CD1c-positive myeloid dendritic cell (primary cell): Measurements from ENCODE around the gene ARID5A.
"Not testable (repeated sequence)": the region's sequence is repeated elsewhere in the genome, so short reads cannot be mapped to it uniquely, and the experiment has no call there.

Source experiments
- DNase-seq: peaks from one replicate; pipeline ENCODE4 v3.0.0-alpha.2; 2016; ENCODE audit errors: extremely low spot score

The ARID5A gene

DNA sequence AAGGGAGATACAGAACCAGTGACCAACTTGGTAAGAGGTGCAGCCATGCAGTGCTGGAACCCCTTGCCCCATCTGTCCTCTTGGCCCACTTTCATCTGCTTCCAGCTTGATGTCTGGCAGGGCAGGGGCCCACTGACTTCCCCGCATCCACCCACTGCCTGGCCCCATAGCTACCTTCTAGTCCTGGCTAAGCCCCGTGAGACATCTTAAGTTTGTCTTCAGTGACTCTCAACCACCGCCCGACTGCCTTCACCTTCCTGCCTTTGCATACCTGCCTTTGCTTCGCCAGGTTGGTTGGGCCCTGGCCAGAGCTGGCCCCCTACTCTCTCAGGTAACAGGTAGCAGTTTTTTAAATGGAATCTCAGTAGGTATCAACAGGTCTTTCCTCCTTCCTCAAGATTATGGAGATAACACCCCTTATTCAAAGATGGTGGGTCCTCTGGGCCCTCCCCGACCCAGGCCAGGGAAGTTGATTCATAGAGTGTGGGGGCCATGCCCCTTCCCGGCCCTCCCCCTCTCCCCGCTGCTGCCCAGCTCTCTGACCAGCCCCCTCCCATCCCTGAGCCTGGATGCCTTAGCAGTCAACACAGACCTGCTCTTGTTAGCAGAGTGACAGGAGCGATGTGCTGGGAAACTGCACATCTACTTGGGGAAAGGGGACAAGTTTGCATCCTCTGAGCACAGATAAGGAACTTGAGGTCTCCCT, 2.8 kb downstream of the ARID5A start:
- no peak for DNase-seq

DNA sequence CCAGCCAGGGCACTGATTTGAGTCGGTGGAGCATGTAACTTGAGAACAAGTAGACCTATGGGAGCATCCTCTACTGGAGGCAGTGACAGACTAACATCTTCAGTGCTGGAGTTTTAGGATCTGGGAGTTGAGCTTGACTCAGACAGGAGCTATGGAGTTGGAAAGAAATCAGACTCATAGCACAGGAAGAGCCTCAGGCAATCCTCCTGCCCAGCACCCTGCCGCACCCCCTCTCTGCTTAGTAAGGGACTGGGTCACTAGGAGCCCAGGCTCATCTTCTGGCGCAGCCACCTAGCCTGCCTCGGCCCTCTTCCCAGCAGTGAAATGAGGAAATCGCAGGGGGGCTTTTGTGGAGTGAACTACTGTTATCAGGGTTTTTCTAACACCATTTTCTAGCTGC, 3.6 kb downstream of the ARID5A start:
- DNase-seq, result no peak

DNA sequence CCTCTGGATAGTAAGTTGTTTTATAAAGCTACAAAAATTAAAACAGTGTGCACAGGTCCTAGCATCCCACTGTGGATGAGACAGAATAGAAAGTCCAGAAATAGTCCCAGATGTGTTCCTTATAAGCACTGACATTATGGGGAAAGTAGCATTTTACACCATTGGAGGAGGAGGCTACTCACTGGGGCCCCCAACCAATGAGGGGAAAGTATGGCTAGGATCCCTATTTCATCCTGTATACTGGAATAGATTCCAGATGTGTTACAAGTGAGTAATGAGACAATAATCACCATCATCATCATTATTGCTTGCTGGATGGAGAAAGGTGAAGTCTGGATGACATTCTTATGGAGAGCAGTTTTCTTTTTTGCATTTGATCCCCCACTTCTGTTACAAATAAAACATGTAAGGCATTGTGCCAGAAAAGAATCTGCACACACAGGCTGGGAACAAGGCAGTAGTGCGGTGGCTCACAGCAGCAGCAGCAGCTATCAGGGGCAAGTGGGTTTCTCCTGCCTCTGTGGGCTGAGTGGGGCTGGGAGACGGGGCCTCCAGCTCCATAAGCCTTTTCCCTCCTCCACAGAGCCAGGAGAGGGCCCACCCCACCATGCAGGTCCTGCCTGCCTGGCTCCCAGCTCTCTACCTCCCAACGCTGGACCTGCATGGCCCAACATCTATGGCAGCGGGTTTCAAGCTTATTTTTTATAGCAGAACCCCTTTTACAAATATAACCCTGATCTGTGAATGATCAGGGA, 5.0 kb downstream of the ARID5A start:
- no peak for DNase-seq

DNA sequence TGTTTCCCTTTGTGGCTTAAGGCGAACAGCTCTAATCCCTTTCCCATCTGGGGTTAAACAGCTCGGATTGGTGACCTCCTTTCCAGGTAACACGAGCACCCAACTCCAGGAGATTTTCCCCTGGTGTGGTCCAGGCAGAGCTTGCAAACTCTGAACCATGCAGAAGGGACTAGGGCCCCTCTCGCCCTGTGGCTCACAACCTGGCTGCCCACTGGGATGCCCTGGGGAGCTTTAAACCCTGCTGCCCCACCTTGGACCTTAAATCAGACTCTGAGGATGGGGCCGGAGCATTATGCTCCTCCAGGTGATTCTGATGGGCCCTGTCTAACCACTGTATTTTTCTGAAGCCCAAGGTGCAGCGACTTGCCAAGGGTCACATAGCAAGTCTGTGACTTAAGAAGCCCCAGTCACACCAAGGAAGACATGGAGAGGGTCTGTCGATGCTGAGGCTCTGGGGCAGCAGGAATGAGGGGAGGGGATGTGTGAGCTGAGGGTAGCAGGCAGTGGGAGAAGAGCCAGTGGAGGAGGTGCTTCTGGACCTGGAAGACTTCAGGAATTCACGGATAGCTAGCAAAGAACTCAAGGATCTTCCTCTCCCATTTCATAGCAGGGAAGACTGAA, 5.9 kb downstream of the ARID5A start:
- DNase-seq, result no peak

DNA sequence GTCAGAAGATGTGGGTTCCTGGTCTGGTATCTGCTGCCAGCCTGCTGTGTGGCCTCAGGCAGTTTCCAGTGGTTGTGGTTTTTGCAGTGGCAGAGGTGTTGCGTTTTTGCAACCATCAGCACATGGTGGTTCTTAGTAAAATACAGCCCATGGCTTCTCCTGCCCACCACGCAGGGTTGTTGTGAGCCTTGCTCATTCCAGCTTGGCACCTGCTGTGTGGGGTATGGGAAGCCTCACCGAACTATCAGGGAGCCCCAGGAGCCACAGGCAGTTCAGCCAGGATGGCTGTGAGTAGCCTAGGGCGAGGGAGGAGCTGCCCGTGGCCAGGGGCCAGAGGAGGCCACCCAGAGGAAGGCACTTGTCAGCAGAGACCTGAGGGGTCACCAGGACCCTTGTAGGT, 9.8 kb downstream of the ARID5A start:
- DNase-seq, result no peak

DNA sequence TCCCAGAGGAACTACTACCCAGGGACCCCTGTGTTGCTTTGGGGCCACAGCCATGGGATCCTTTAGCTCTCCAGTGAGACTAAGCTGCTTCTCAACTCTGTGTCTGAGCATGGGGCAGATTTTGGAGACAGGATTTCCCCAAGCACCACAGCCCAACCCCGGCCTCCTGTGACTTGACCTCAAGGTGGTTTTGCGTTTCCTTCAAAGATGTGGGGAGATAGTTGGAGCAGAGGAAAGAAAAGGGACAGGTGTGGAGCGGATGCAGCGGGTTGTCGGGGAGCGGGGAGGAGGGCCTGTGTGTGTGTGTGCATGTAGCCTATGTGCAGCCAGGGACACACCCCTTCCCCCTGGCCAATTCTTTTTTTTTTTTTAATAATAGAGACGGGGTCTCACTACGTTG, 10.2 kb downstream of the ARID5A start:
- DNase-seq, result no peak

DNA sequence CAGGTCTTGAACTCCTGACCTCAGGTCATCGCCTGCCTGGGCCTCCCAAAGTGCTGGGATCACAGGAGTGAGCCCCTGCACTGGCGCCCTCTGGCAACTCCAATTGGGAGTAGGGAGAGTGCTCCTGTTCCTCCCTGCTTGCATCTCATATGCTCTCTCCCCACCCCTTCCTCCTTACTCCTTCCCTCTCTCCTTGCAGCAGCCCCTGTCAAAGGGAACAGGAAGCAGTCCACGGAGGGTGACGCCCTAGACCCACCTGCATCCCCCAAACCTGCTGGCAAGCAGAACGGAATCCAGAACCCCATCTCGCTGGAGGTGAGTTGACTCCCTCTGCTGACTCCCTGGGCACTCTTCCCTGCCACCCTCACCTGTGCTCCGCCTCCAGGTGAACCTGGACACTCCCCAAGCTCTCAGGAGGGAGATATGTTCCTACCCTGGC, 10.7 kb downstream of the ARID5A start:
- no peak for DNase-seq

DNA sequence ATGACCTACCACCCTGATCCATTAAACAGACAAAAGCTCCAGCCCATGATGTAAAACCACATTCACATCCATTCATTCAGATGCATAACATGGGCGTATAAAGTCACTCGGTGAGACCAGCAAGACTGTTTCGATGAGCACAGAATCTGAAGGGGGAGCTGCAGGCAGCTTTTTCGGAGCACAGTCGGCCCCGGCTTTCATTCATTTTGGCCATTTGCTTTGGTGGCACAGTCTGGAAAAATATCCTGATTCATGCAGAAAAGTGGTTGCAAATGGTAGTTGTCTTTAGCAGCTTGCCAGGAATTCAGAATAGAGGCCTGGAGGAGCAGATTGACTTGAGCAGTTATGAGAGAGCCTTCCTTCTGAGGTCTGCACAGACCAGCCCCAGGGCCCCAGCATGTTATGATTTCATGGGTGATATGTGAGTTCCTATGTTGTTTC, 11.2 kb downstream of the ARID5A start:
- no peak for DNase-seq

DNA sequence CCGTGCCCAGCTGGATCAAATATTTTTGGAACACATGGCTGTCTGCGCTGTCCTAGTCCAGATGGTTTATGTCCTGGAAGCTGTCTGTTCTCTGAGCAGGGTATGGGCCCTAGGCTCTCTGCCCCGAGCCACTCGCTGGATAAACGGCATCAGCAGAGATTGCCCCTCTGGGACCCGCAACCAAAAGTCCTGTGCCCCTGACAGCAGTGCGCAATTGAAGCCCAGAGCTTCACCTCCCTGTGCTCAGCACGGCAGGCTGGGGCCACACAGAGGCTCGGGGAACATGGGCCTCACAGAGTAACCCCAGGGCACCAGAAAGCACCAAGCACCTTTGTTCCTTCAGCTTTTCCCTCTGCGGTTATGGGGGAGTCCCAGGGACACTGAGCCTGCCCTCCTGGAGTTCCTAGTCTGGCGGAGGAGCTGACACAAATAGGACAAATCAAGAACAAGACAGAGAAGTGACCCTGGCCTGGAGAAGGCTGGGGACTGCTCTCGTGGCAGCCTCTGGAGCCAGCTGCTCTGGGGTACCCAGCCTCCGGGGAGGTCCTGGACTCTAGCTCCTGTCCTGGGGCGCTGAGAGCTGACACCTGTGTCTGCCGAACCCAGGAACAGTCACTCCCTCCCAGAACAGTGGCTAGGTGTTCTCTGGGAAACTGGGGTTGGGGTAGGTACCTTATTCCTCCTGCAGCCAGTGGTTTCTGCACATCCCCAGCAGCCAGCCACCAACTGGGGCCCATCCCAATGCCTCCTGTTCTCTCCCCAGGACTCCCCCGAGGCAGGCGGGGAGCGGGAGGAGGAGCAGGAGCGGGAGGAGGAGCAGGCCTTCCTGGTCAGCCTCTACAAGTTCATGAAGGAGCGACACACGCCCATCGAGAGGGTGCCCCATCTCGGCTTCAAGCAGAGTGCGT, 12.3 kb downstream of the ARID5A start:
- no peak for DNase-seq

DNA sequence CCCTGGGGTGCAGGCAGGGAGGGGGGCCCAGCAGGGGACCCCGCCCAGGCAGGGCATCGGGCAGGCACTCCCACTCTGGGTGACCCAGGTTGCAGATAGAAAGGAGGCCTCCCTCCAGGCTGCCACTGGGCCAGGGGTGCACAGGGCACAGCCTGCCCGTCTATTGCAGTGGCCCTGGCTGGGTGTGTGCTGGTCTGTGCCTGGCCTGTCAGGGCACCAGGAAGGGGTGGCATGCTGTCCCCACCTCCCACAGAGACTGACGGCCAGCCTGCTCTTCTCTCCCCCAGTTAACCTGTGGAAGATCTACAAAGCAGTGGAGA, 12.9 kb downstream of the ARID5A start:
- no peak for DNase-seq

DNA sequence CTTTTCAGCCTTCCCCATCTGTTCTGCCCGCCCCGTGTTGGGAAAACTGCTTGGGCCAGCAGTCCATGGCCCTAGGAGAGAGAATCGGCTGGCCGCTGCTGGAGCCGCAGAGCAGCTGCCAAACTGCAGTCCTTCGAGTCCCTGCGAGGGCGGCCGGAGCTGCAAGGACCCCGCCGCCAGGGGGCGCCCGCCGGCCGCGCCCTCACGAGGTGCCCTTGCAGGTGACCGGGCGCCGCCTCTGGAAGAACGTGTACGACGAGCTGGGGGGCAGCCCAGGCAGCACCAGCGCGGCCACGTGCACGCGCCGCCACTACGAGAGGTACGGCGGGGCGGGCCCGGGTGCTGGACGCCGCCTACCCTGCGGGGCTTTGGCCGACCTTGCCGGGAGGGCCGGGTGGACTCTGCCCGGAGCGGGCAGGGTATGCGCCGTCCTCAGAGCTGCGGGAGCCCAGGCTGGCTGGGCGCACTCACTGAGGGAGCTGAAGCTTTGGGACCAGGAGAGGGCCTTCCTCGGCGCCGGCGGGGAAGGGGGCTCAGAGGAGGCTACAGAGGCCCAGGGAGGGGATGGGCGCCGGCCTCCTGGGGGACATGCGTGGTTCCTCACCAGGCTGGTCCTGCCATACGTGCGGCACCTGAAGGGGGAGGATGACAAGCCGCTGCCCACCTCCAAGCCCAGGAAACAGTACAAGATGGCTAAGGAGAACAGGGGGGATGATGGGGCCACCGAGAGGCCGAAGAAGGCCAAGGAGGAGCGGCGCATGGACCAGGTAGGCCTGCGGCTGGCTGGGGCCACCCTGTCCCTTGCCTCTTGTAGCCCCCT, 13.6 kb downstream of the ARID5A start:
- no peak for DNase-seq

DNA sequence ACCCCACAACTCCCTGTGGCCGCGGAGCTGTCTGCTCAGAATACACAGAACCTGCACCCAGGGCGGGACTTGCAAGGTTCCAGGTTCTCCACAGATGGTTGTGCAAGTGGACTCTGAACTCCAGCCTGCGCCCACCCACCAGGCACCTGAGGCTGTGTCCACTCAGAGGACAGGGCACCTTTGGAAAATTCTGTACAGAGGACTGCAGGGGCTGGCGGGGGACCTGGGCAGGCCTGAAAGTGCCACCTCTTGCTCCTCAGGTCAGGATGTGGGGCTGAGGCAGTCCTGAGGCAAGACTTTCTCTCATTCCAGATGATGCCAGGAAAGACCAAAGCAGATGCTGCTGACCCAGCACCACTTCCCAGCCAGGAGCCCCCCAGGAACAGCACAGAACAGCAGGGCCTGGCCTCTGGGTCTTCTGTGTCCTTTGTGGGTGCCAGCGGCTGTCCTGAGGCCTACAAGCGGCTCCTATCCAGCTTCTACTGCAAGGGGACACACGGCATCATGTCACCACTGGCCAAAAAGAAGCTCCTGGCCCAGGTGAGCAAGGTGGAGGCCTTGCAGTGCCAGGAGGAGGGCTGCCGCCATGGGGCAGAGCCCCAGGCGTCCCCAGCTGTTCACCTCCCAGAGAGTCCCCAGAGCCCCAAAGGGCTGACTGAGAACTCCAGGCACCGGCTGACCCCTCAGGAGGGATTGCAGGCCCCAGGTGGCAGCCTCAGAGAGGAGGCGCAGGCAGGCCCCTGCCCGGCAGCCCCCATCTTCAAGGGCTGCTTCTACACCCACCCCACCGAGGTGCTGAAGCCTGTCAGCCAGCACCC, 14.4 kb downstream of the ARID5A start:
- DNase-seq, result no peak

DNA sequence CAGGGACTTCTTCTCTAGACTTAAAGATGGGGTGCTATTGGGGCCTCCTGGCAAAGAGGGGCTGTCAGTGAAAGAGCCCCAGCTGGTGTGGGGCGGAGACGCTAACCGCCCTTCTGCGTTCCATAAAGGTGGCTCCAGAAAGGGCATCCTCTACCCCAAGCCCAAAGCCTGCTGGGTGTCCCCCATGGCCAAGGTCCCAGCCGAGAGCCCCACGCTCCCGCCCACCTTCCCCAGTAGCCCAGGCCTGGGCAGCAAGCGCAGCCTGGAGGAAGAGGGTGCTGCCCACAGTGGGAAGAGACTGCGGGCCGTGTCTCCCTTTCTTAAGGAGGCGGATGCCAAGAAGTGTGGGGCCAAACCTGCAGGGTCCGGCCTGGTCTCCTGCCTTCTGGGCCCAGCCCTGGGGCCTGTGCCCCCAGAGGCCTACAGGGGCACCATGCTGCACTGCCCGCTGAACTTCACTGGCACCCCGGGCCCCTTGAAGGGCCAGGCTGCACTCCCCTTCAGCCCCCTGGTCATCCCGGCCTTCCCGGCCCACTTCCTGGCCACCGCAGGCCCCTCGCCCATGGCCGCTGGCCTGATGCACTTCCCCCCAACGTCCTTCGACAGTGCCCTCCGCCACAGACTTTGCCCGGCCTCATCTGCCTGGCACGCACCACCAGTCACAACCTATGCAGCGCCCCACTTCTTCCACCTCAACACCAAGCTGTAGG, 15.2 kb downstream of the ARID5A start:
- DNase-seq, result no peak

DNA sequence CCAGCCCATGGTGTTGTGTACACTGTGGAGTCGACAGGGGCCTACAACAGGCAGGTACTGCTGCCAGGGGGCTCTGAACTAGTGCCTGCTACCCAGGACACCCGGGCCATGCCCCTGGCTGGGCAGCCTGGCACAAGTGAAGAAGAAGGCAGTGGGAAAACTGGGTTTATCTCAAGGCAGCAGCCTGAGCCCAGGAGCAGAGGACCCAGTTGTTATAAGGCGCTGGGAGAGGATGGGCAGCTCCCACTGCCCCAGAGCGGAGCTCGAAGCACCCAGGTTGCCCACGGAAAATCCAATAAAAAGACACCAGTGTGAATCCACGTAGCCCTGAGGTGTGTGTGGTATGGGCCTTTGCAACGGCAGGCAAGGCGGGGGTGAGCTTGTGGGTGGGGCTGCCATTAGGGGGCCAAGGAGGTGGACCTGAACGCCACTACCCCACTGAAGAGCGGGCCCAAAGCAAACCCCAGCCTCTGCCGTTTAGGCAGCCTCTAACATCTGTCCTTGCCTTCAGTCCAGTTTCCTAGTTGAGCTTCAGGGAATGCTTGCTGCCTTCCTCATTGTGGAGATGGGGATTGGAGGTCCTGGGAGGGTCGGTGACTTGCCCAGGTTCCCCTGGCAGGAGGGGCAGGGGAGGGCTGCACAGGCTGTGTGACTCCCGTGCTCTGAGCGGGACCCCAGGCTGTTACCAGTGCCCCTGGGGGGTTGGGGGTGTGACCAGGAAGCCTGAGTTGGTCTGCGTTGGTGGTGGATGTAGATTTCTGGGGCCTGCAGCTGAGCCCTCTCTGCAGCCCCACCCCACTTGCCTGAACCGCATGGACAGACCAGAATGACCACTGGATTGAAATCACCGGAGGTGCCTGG, 16.0 kb downstream of the ARID5A start:
- no peak for DNase-seq

DNA sequence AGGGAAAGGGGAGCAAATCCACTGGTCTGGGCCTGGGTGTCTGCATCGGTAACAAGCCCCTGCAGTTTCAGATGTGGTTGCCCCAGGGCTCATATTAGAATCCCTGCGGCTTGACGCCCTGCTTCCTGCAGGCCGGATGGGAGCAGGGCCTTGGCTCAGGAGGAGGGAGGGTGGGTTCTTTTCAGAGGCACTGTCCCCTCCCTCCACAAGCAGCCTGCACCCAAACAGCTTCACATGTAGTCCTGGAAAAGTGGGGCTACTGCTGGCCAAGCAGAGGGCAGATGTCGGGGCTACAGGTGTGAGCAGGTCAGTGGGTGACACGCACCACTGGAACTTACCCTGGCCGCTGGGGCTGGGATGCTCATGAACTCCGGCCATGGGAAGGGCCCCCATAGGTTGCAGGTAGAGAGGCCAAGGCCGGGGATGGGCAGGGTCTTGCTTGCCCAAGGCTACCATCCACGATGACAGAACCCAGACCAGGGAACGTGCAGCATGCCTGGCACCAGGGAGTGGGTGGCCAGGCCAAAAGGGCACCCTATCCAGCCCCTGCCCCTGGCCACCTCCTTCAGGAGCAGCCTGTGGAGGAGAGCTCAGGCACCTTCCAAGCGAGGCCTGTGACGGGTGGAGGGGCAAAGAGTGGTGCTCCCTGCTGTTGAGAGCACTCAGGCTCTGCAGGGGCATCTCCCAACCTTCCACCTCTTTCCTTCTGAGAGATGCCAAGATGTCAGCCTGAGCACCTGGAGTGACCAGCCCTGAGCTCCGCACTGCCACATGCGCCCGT, 16.8 kb downstream of the ARID5A start:
- no peak for DNase-seq

DNA sequence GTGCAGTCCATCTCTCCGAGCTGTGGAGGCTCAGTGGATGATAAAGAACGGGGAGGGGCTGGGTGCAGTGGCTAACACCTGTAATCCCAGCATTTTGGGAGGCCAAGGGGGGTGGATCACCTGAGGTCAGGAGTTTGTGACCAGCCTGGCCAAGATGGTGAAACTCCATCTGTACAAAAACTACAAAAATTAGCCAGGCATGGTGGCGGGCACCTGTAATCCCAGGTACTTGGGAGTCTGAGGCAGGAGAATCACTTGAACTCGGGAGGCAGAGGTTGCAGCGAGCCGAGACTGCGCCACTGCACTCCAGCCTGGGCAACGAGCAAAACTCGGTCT, 17.4 kb downstream of the ARID5A start:
- DNase-seq, result not testable (repeated sequence)

DNA sequence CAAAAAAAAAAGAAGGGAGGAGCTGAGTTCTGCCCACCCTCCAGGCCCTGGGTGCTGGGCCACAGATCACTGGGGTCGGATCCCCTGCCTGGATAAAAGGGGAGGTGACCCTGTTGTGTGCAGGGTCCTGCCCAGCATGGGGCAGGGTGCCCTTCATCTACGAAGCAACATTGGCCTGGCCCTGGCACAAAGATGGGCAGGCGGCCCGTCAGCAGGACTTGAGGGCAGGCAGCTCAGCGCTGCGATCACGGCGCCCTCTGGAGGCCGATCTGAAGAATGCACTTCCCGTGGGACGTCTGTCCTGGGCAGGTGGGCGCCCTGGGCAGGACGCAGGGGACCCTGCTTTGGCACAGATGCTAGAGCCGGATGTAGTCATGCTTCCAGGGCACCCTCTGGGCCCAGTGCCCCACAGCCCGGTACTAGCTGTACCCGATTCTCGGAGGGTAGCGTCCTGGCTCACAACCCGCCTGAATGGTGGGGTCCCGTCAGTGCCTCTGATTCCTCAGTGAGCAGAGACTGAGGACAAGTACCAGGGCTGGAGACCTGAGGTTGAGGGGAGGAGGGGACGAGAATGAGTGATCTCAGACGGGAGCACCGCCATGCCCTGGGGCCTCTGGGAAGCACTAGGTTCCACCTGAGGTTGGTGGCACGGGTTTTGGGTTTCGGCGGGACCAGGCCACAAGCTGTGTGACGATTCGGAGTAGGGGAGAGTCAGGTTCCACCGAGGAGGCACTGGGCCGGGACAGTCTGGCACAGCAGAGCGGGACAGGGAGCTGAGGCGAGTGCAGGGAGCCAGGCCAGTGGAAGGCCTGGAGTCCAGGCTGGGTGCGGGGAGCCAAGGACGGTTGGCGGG, 18.0 kb downstream of the ARID5A start:
- DNase-seq, result peak; percentile 76
